HepG2 (cell line): ENCODE data around the gene STEAP1B. TPM values are rescaled to one million over a fixed set of nuclear protein-coding genes. Genes with fewer than 3 reads are reported as not detected.

Experiments
- ATAC-seq: fragments of 200-7000 bp; cut with Tn5 transposase; 3 replicates; pipeline ENCODE4 v1.9.1; 2020; ENCODE audit warnings: mild to moderate bottlenecking, moderate library complexity
- BruUV-seq: library from RNA; stranded (reverse); fragments of 400-500 nt; replicated peaks from 2 replicates; lab custom pipeline; 2021; lab: Mats Ljungman, UMichigan
- CTCF ChIA-PET: fragments of 300-600 bp; formaldehyde crosslinking; extraction: SDS; loops from one replicate; lab custom pipeline; 2021; ENCODE audit warnings: low total read pairs, inconsistent platforms, low intra/inter-chr PET ratio; lab: Yijun Ruan, JAX
- POLR2A ChIA-PET: fragments of 350-600 bp; sonication (Branson Sonifier 250); formaldehyde crosslinking; loops from one replicate; lab custom pipeline; 2020; ENCODE audit warnings: antibody characterized with exemption, inconsistent platforms; lab: Yijun Ruan, JAX
- DNase-seq: peaks from one replicate; pipeline ENCODE4 v3.0.0-alpha.2; 2015; ENCODE audit warnings: low spot score
- FAIRE-seq: peaks from 3 replicates; lab custom pipeline; 2011; peaks lifted over from hg19 to GRCh38; lab: Jason Lieb, UNC
- H2AFZ ChIP-seq: one replicate; pipeline ENCODE4 v1.6.1; 2011; ENCODE audit warnings: low read length, inconsistent platforms
- H3K27ac ChIP-seq: fragments of 300-600 bp; 3 replicates; pipeline ENCODE4 v1.8.0; 2011; ENCODE audit warnings: mixed run types, mild to moderate bottlenecking, mixed read lengths, low read length, inconsistent platforms; ENCODE audit not compliant: insufficient read depth; ENCODE audit errors: extremely low read length
- H3K27me3 ChIP-seq, 2 experiments: fragments of 200-600 bp in 1 of 2; 2 replicates in 1 of 2; 3 replicates in 1 of 2; pipeline versions ENCODE4 v1.6.0 to v1.8.0; 2011; ENCODE audit warnings: low read length in 2 of 2, mild to moderate bottlenecking in 2 of 2, moderate library complexity in 2 of 2, inconsistent platforms in 1 of 2; ENCODE audit not compliant: insufficient read depth in 2 of 2, control insufficient read depth in 1 of 2
- H3K36me3 ChIP-seq, 2 experiments: fragments of 200-600 bp in 1 of 2; replicated peaks in 1 of 2; 2 replicates in 1 of 2; 3 replicates in 1 of 2; pipeline versions ENCODE4 v1.5.1 to v1.8.0; 2011; ENCODE audit warnings: low read length in 2 of 2, inconsistent platforms in 1 of 2; ENCODE audit not compliant: insufficient read depth in 2 of 2, control insufficient read depth in 1 of 2
- H3K4me1 ChIP-seq: 2 replicates; pipeline ENCODE4 v1.5.1; 2012; ENCODE audit warnings: low read length, inconsistent platforms; ENCODE audit not compliant: insufficient read depth
- H3K4me2 ChIP-seq: 2 replicates; pipeline ENCODE4 v1.6.0; 2011; ENCODE audit warnings: low read depth, low read length, inconsistent platforms
- H3K4me3 ChIP-seq, 3 experiments: fragments of 200-600 bp in 1 of 3; sonication (generic), shearing (Covaris generic) in 1 of 3; replicated peaks in 1 of 3; 2 replicates each; pipeline ENCODE4 v1.5.1; 2011 to 2016; ENCODE audit warnings: low read length in 3 of 3, inconsistent platforms in 2 of 3, low read depth in 2 of 3, mild to moderate bottlenecking in 2 of 3, control low read depth in 1 of 3, mixed read lengths in 1 of 3; ENCODE audit not compliant: insufficient read depth in 1 of 3
- H3K79me2 ChIP-seq: one replicate; pipeline ENCODE4 v1.6.1; 2011; ENCODE audit warnings: low read length, inconsistent platforms; ENCODE audit not compliant: insufficient read depth
- H3K9ac ChIP-seq: 2 replicates; pipeline ENCODE4 v1.6.0; 2011; ENCODE audit warnings: mild to moderate bottlenecking, low read depth, low read length, inconsistent platforms; ENCODE audit not compliant: insufficient read depth
- H3K9me3 ChIP-seq: 2 replicates; pipeline ENCODE4 v1.5.1; 2012; ENCODE audit warnings: mild to moderate bottlenecking, low read length
- H4K20me1 ChIP-seq: 2 replicates; pipeline ENCODE4 v1.6.0; 2011; ENCODE audit warnings: inconsistent platforms, mild to moderate bottlenecking, low read length, moderate library complexity; ENCODE audit not compliant: insufficient read depth
- AGO2 ChIP-seq: fragments of 200-400 bp; formaldehyde crosslinking; optimal IDR thresholded peaks from 2 replicates; pipeline ENCODE3; 2017; ENCODE audit warnings: mild to moderate bottlenecking, low read depth, low read length, moderate library complexity
- ARID2 ChIP-seq: sonication (generic); formaldehyde crosslinking; IDR thresholded peaks from 2 replicates; pipeline ENCODE4 v1.8.1; 2022; ENCODE audit warnings: mild to moderate bottlenecking, missing genetic modification reagents, borderline replicate concordance
- ELF4 ChIP-seq: sonication (generic); formaldehyde crosslinking; IDR thresholded peaks from 2 replicates; pipeline ENCODE4 v1.5.0; 2020; ENCODE audit warnings: missing genetic modification reagents, mild to moderate bottlenecking, moderate library complexity, borderline replicate concordance
- HMGXB4 ChIP-seq, 2 experiments: sonication (generic) in 1 of 2; formaldehyde crosslinking in 1 of 2; IDR thresholded peaks; 2 replicates each; pipeline versions ENCODE4 v1.4.0 to v1.6.1; 2018 to 2020; ENCODE audit warnings: missing genetic modification reagents in 2 of 2, borderline replicate concordance in 1 of 2, low read depth in 1 of 2, mild to moderate bottlenecking in 1 of 2, missing biosample characterization in 1 of 2
- KMT2B ChIP-seq: IDR thresholded peaks from 2 replicates; pipeline ENCODE4 v1.6.1; 2016; ENCODE audit warnings: missing genetic modification reagents, missing compliant biosample characterization
- MEIS1 ChIP-seq: sonication (generic); formaldehyde crosslinking; IDR thresholded peaks from 2 replicates; pipeline ENCODE4 v1.9.0; 2021; ENCODE audit warnings: mild to moderate bottlenecking, missing genetic modification reagents, moderate library complexity, borderline replicate concordance
- PBX3 ChIP-seq: sonication (generic); formaldehyde crosslinking; IDR thresholded peaks from 2 replicates; pipeline ENCODE4 v1.8.1; 2023; ENCODE audit warnings: missing genetic modification reagents, inconsistent platforms, borderline replicate concordance
- RARG ChIP-seq: sonication (generic); formaldehyde crosslinking; IDR thresholded peaks from 2 replicates; pipeline ENCODE4 v1.4.0; 2020; ENCODE audit warnings: low read depth, mild to moderate bottlenecking, missing genetic modification reagents
- SP140L ChIP-seq: sonication (generic); formaldehyde crosslinking; IDR thresholded peaks from 2 replicates; pipeline ENCODE4 v1.4.0; 2020; ENCODE audit warnings: missing genetic modification reagents, borderline replicate concordance
- SPEN ChIP-seq: sonication (generic); formaldehyde crosslinking; IDR thresholded peaks from 2 replicates; pipeline ENCODE4 v1.5.1; 2020; ENCODE audit warnings: low read depth, mild to moderate bottlenecking, missing genetic modification reagents
- SRSF1 ChIP-seq: fragments of 200-400 bp; formaldehyde crosslinking; optimal IDR thresholded peaks from 2 replicates; pipeline ENCODE3; 2017; ENCODE audit warnings: mild to moderate bottlenecking, low read depth, low read length, moderate library complexity
- THYN1 ChIP-seq: sonication (generic); formaldehyde crosslinking; IDR thresholded peaks from 2 replicates; pipeline ENCODE4 v1.8.1; 2023; ENCODE audit warnings: low read depth, mild to moderate bottlenecking, moderate library complexity, missing genetic modification reagents, borderline replicate concordance
- ZKSCAN8 ChIP-seq: IDR thresholded peaks from 2 replicates; pipeline ENCODE4 v1.6.1; 2016; ENCODE audit warnings: borderline replicate concordance, missing genetic modification reagents, missing compliant biosample characterization
- ZNF18 ChIP-seq: sonication (generic); formaldehyde crosslinking; IDR thresholded peaks from 2 replicates; pipeline ENCODE4 v1.8.0; 2022; ENCODE audit warnings: mild to moderate bottlenecking, missing genetic modification reagents; ENCODE audit not compliant: insufficient replicate concordance
- ZNF816 ChIP-seq: sonication (generic); formaldehyde crosslinking; IDR thresholded peaks from 2 replicates; pipeline ENCODE4 v1.8.0; 2022; ENCODE audit warnings: missing genetic modification reagents, mild to moderate bottlenecking, borderline replicate concordance
- WGBS: methylation state at CpG from one replicate; pipeline ENCODE4 v1.1.6; 2017; ENCODE audit warnings: low lambda C conversion rate; 5-methylcytosine and 5-hydroxymethylcytosine counted together
- in situ Hi-C: cut with HindIII; loops from 2 replicates; pipeline ENCODE4 v1.10.0; 2017; ENCODE audit warnings: low pct_unique_long_range_greater_than_20kb; ENCODE audit not compliant: extremely low pct_ligation_motif_present
- intact Hi-C: fragments of 100-400 bp; cut with micrococcal nuclease; formaldehyde crosslinking; loops from one replicate; pipeline ENCODE4 v1.10.0; 2022; ENCODE audit not compliant: unreplicated experiment
- polyA plus RNA-seq, 8 experiments: library from polyadenylated mRNA; depleted of rRNA in 3 of 8; stranded (reverse) in 7 of 8; unstranded in 1 of 8; fragments of >200 nt; fragmentation: Illumina TruSeq in 4 of 8; extraction: Trizol in 4 of 8; gene quantifications; 2 replicates each; pipeline versions ENCODE4 v1.2.1 to v1.2.3, GENCODE V29; 2011 to 2016; ENCODE audit warnings: low read depth in 4 of 8, missing spikeins in 1 of 8, mixed read lengths in 1 of 8; ENCODE audit not compliant: insufficient read depth in 1 of 8
- total RNA-seq, 5 experiments: library from RNA; depleted of rRNA; stranded (reverse); fragments of >200 nt; fragmentation: Illumina TruSeq; extraction: Trizol; gene quantifications; 2 replicates each; pipeline ENCODE4 v1.2.3, GENCODE V29; 2016; ENCODE audit warnings: low read depth in 1 of 5

STEAP1B gene
- total and polyA plus RNA-seq, 2 of the 13 experiments (the other 11 are each of a cell fraction or from before 2014, with no cell fraction given), result not detected

GRCh38 chr7:22443370-22444180, 56.4 kb downstream of the STEAP1B start (continued):
- TF ChIP-seq SRSF1 (no peak), SPEN (CRISPR knock-in tag) (peak; percentile 76; the same call in 1 of the 2 replicates), AGO2 (no peak), THYN1 (CRISPR knock-in tag) (no peak)
- TF ChIP-seq, all 625 proteins: peak for 284

- Histone ChIP-seq H3K27ac (peak overlapping the region; percentile 96), H3K27me3 (no peaks in the 10 kb centered on the region), H3K79me2 (no peaks in the 10 kb centered on the region), H2AFZ (no peak overlapping the region), H4K20me1 (no peaks in the 10 kb centered on the region), H3K9me3 (no peaks in the 10 kb centered on the region), H3K36me3 (no peaks in the 10 kb centered on the region), H3K4me3 (peak overlapping the region in 1 of 3 experiments; percentile 12; a peak in 1 of 6 replicates), H3K4me1 (peaks cover 62% of the 10 kb centered on the region), H3K4me2 (peak overlapping the region; percentile 65), H3K9ac (peak overlapping the region; percentile 80; the same call in 1 of the 2 replicates)
- WGBS, result 80% methylated on average over 3 of the region's 3 CpGs
- POLR2A ChIA-PET, result interaction anchor here (0.9 to 4.3 kb wide), 7 partner anchors 10 to 98 kb away, joined by 3 to 85 read pairs (median 4); partner anchors contain the start of gene RAPGEF5
- DNase-seq (no peak), FAIRE-seq (no peak), ATAC-seq (peak; percentile 5; the same call in 1 of the 3 replicates)
- in situ Hi-C loops (loop anchor here (5.0 kb wide), 1 partner anchor 91 kb away; no protein-coding TSS in a partner anchor), intact Hi-C loops (loop anchor here (1.0 to 5.0 kb wide), 3 partner anchors 9 to 569 kb away; partner anchors contain the start of gene HYCC1)
- BruUV-seq, result no TSS peak
- CTCF ChIA-PET, result no interaction called here
- 0 out of 2 replicates have a peak, but pooled peaks have one; percentile 15 for TF ChIP-seq MEIS1 (CRISPR knock-in tag)
- TF ChIP-seq PBX3 (CRISPR knock-in tag), result no peak
- peak; percentile 4 for TF ChIP-seq ZNF18 (CRISPR knock-in tag)
- TF ChIP-seq HMGXB4 (CRISPR knock-in tag; IDR thresholded peaks at IDR 0.05; ENCODE audit: borderline replicate concordance in 1 of 2, low read depth in 1 of 2), result 0 out of 4 replicates have a peak, but pooled peaks of 1 of the 2 experiments have one; percentile 2
- 0 out of 2 replicates have a peak, but pooled peaks have one; percentile 22 for TF ChIP-seq ARID2 (CRISPR knock-in tag)
- TF ChIP-seq ZNF816 (CRISPR knock-in tag), result peak; percentile 56; the same call in 1 of the 2 replicates
- 0 out of 2 replicates have a peak, but pooled peaks have one; percentile 8 for TF ChIP-seq ELF4 (CRISPR knock-in tag)
- TF ChIP-seq SP140L (CRISPR knock-in tag), result no peak
- 0 out of 2 replicates have a peak, but pooled peaks have one; percentile 90 for TF ChIP-seq ZKSCAN8 (CRISPR knock-in tag)
- TF ChIP-seq KMT2B (CRISPR knock-in tag), result no peak
- no peak for TF ChIP-seq RARG (CRISPR knock-in tag)
Measured at GRCh38 chr7:22442882-22443369, 57.1 kb downstream of the STEAP1B start.
